ENCODE data around the gene POLE2.
A peak's percentile ranks its signal among the peaks of the same experiment; 100 is the strongest.
"Not testable (repeated sequence)": the region's sequence is repeated elsewhere in the genome, so short reads cannot be mapped to it uniquely, and the experiment has no call there.

Gene POLE2

DNA sequence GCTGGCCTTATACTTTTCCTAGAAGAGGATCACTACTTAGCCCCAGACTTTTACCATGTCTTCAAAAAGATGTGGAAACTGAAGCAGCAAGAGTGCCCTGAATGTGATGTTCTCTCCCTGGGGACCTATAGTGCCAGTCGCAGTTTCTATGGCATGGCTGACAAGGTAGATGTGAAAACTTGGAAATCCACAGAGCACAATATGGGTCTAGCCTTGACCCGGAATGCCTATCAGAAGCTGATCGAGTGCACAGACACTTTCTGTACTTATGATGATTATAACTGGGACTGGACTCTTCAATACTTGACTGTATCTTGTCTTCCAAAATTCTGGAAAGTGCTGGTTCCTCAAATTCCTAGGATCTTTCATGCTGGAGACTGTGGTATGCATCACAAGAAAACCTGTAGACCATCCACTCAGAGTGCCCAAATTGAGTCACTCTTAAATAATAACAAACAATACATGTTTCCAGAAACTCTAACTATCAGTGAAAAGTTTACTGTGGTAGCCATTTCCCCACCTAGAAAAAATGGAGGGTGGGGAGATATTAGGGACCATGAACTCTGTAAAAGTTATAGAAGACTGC lies 65.9 kb downstream of the POLE2 start:
- DNase-seq (ENCODE audit: low read depth) = no peak
- TF ChIP-seq, protein P1, sequence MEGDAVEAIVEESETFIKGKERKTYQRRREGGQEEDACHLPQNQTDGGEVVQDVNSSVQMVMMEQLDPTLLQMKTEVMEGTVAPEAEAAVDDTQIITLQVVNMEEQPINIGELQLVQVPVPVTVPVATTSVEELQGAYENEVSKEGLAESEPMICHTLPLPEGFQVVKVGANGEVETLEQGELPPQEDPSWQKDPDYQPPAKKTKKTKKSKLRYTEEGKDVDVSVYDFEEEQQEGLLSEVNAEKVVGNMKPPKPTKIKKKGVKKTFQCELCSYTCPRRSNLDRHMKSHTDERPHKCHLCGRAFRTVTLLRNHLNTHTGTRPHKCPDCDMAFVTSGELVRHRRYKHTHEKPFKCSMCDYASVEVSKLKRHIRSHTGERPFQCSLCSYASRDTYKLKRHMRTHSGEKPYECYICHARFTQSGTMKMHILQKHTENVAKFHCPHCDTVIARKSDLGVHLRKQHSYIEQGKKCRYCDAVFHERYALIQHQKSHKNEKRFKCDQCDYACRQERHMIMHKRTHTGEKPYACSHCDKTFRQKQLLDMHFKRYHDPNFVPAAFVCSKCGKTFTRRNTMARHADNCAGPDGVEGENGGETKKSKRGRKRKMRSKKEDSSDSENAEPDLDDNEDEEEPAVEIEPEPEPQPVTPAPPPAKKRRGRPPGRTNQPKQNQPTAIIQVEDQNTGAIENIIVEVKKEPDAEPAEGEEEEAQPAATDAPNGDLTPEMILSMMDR (conservative IDR thresholded peaks at IDR 0.05; ENCODE audit: control insufficient read depth, insufficient read depth, low read depth, low read length) = no peak
- peak overlapping the region; percentile 97 for H3K4me3 ChIP-seq (ENCODE audit: control insufficient read depth, low read depth, low read length)

DNA sequence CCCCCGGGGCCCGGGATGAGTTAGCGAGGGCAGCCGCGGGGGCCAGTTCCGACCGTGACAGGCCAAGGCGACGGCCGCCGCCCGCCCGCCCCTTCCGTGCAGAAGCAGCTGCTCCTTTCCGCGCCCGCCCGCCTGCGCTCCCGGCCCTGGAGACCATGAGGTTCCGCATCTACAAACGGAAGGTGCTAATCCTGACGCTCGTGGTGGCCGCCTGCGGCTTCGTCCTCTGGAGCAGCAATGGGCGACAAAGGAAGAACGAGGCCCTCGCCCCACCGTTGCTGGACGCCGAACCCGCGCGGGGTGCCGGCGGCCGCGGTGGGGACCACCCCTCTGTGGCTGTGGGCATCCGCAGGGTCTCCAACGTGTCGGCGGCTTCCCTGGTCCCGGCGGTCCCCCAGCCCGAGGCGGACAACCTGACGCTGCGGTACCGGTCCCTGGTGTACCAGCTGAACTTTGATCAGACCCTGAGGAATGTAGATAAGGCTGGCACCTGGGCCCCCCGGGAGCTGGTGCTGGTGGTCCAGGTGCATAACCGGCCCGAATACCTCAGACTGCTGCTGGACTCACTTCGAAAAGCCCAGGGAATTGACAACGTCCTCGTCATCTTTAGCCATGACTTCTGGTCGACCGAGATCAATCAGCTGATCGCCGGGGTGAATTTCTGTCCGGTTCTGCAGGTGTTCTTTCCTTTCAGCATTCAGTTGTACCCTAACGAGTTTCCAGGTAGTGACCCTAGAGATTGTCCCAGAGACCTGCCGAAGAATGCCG lies 66.7 kb downstream of the POLE2 start:
- DNase-seq (ENCODE audit: low read depth) = no peak
- H3K4me3 ChIP-seq (ENCODE audit: control insufficient read depth, low read depth, low read length) = peak overlapping the region; percentile 97
- TF ChIP-seq, protein P1 (conservative IDR thresholded peaks at IDR 0.05; ENCODE audit: control insufficient read depth, insufficient read depth, low read depth, low read length) = no peak

DNA sequence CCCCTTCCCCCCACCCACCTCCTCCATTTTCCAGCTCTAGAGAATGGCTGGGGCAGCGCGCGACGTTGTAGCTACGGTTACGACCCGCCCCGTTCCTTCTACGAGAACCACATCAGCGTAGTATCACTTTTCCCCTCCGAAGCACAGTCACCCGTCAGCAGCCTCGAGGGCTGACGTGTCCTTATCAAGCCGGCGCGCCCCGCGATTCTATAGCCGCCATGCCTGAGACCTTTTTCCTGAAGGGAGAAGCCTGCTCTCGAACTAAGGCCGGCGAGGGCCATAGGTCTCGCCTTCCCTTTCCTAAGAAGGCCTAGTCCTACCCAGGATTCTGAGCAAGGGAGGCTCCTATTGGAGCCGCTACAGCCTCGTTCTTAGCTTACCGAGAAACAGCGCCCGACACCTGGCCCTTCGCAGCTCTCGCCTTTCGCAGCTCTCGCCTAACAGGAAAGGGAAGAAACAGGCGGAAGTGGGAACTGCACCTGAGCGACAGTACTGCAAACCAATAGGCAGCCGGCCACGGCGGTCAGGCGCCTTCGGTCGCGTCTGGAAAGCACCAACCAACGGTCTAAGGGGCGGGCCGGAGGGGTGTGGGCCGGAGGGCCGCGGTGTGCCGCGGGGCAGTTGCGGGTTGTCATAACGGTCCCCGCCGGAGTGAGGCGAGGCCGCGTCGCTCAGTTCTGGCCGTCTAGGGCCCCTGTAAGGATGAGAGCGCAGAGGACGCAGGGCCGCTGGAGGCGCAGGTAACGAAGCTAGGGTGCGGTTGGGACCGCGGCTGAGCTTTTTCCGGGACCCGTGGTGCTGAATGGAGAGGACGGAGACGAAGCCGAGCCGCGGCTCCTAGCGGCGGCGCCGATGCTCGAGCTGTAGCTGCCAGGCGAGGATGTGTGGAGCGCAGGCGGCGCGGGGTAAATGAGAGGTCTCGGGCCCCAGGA lies 67.6 kb downstream of the POLE2 start, which contains the start of the genes MGAT2 and RPL36AL:
TSS of gene MGAT2 (plus strand) at position 618 of the 932 bp plus-strand sequence. CDS start 470 bp downstream, outside the sequence.
TSS of gene RPL36AL (minus strand) at position 445 of the 932 bp plus-strand sequence. CDS start 1,522 bp downstream, outside the sequence.
- TF ChIP-seq, protein P1 (conservative IDR thresholded peaks at IDR 0.05; ENCODE audit: control insufficient read depth, insufficient read depth, low read depth, low read length) = peak; percentile 5
- peak; percentile 99 for DNase-seq (ENCODE audit: low read depth)
- H3K4me3 ChIP-seq (ENCODE audit: control insufficient read depth, low read depth, low read length) = peak within 1 kb of the TSS; percentile 97

DNA sequence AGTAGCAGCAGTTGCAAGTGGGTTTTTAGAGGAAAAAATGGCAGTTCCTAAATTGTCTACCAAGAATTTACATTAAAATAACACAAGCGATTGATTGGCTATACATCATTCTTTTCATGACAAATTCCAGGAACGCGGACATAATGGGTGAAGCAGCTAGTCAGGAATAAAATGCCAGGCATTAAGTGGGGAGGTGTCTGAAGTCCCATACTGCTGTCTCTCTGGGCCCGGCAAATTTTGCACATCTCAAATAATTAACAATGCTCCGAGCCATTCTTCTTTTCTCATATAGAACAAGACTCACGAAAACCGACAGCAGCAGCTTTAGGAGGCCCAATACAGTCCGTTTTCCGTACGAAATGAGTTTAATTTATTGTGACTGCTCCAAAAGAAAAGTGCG lies 68.3 kb downstream of the POLE2 start:
- TF ChIP-seq, protein P1 (conservative IDR thresholded peaks at IDR 0.05; ENCODE audit: control insufficient read depth, insufficient read depth, low read depth, low read length) = no peak
- H3K4me3 ChIP-seq (ENCODE audit: control insufficient read depth, low read depth, low read length) = peak overlapping the region; percentile 97
- DNase-seq (ENCODE audit: low read depth) = no peak

DNA sequence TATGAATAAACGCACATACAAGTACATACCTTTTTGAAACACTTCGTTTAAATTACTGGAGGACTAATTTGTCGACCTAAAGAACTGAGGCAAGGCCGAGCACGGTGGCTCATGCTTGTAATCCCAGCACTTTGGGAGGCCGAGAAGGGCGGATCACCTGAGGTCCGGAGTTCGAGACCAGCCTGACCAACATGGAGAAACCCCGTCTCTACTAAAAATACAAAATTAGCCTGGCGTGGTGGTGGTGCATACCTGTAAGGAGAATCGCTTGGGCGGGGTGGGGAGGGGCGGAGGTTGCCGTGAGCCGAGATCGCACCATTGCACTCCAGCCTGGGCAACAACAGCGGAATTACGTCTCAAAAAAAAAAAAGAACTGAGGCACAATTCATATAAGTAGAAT lies 68.7 kb downstream of the POLE2 start:
- not testable (repeated sequence) for DNase-seq (ENCODE audit: low read depth)
- H3K4me3 ChIP-seq (ENCODE audit: control insufficient read depth, low read depth, low read length) = peak overlapping the region; percentile 97

DNA sequence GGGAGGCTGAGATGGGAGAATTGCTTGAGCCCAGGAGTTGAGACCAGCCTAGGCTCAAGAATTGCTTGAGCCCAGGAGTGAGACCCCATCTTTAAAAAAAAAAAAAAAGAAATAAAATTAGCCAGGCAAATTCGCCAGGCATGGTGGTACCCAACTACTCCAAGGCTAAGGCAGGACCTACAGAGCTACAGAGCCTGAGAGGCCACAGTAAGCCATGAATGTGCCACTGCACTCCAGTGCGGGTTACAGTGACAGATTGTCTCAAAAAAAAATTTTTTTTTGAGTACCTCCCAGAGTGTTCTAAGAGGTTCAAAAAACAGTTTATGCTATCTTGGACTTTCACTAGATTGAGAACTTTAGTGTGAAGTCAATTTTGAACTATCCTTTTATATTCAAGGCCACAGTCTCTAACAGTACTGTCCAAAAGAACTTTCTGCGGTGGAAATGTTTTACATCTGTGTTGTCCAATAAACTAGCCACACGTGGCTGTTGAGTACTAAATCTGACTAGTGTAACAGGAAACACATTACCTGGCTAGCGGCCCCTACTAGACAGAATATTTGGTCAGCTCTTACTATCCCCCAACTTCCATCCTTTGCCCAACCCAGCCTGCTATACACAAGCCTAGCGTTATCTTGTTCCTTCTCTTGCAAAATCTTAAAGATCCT lies 70.0 kb downstream of the POLE2 start:
- DNase-seq (ENCODE audit: low read depth) = no peak
- TF ChIP-seq, protein P1 (conservative IDR thresholded peaks at IDR 0.05; ENCODE audit: control insufficient read depth, insufficient read depth, low read depth, low read length) = no peak
- H3K4me3 ChIP-seq (ENCODE audit: control insufficient read depth, low read depth, low read length) = no peak overlapping the region

All from fibroblast of mammary gland (primary cell).